ENCODE data around the gene MEX3A.
"Not testable (repeated sequence)": the region's sequence is repeated elsewhere in the genome, so short reads cannot be mapped to it uniquely, and the experiment has no call there.

Gene MEX3A

GRCh38 chr1:156122519-156123355 is 40.5 kb upstream of the MEX3A start:
- H3K4me3 ChIP-seq, result no peak overlapping the region
- in situ Hi-C loops (cut with MboI; ENCODE audit: low sequenced_read_pairs), result no loop called here
- no peaks in the 10 kb centered on the region for H3K9me3 ChIP-seq
- DNase-seq (ENCODE audit: low spot score in 2 of 2), result peak in 1 of 2 experiments; percentile 38
- no peaks in the 10 kb centered on the region for H3K27me3 ChIP-seq (ENCODE audit: low read depth)
- peaks cover 55% of the 10 kb centered on the region for H3K4me1 ChIP-seq
- peaks cover 23% of the 10 kb centered on the region for H3K36me3 ChIP-seq (replicated peaks)

GRCh38 chr1:156122086-156122485 is 39.8 kb upstream of the MEX3A start:
- Histone ChIP-seq H3K4me3 (no peak overlapping the region), H3K9me3 (no peaks in the 10 kb centered on the region), H3K36me3 (replicated peaks) (peaks cover 25% of the 10 kb centered on the region), H3K27me3 (ENCODE audit: low read depth) (no peaks in the 10 kb centered on the region), H3K4me1 (peaks cover 54% of the 10 kb centered on the region)
- DNase-seq (ENCODE audit: low spot score in 2 of 2), result no peak
- in situ Hi-C loops (cut with MboI; ENCODE audit: low sequenced_read_pairs), result no loop called here

- H3K9me3 ChIP-seq, result no peaks in the 10 kb centered on the region
- H3K27me3 ChIP-seq (ENCODE audit: low read depth), result no peaks in the 10 kb centered on the region
- peaks cover 28% of the 10 kb centered on the region for H3K36me3 ChIP-seq (replicated peaks)
- no peak overlapping the region for H3K4me3 ChIP-seq
- peaks cover 53% of the 10 kb centered on the region for H3K4me1 ChIP-seq
- in situ Hi-C loops (cut with MboI; ENCODE audit: low sequenced_read_pairs), result no loop called here
- no peak for DNase-seq (ENCODE audit: low spot score in 2 of 2)
Observed at GRCh38 chr1:156121457-156121856, 39.2 kb upstream of the MEX3A start.

GRCh38 chr1:156121005-156121404 is 38.7 kb upstream of the MEX3A start:
- DNase-seq (ENCODE audit: low spot score in 2 of 2); H3K4me3 ChIP-seq; H3K27me3 ChIP-seq (ENCODE audit: low read depth); in situ Hi-C loops (cut with MboI; ENCODE audit: low sequenced_read_pairs); H3K9me3 ChIP-seq: not testable (repeated sequence)
- H3K4me1 ChIP-seq, result peaks cover 51% of the 10 kb centered on the region
- H3K36me3 ChIP-seq (replicated peaks), result peaks cover 30% of the 10 kb centered on the region

- no peak for DNase-seq (ENCODE audit: low spot score in 2 of 2)
- Histone ChIP-seq H3K9me3 (no peaks in the 10 kb centered on the region), H3K27me3 (ENCODE audit: low read depth) (no peaks in the 10 kb centered on the region), H3K4me3 (no peak overlapping the region), H3K36me3 (replicated peaks) (peaks cover 30% of the 10 kb centered on the region), H3K4me1 (peaks cover 45% of the 10 kb centered on the region)
- in situ Hi-C loops (cut with MboI; ENCODE audit: low sequenced_read_pairs), result no loop called here
Observed at GRCh38 chr1:156120318-156120717, 38.1 kb upstream of the MEX3A start.

GRCh38 chr1:156119503-156120209 is 37.4 kb upstream of the MEX3A start:
- Histone ChIP-seq H3K27me3 (ENCODE audit: low read depth) (no peaks in the 10 kb centered on the region), H3K36me3 (replicated peaks) (peaks cover 34% of the 10 kb centered on the region), H3K4me3 (no peak overlapping the region), H3K4me1 (peaks cover 38% of the 10 kb centered on the region), H3K9me3 (no peaks in the 10 kb centered on the region)
- DNase-seq (ENCODE audit: low spot score in 2 of 2), result no peak
- in situ Hi-C loops (cut with MboI; ENCODE audit: low sequenced_read_pairs), result no loop called here

- Histone ChIP-seq H3K4me1 (peaks cover 31% of the 10 kb centered on the region), H3K4me3 (no peak overlapping the region), H3K27me3 (ENCODE audit: low read depth) (no peaks in the 10 kb centered on the region), H3K9me3 (no peaks in the 10 kb centered on the region), H3K36me3 (replicated peaks) (peaks cover 34% of the 10 kb centered on the region)
- in situ Hi-C loops (cut with MboI; ENCODE audit: low sequenced_read_pairs), result no loop called here
- no peak for DNase-seq (ENCODE audit: low spot score in 2 of 2)
Observed at GRCh38 chr1:156118177-156118868, 36.1 kb upstream of the MEX3A start.

- Histone ChIP-seq H3K36me3 (replicated peaks) (peaks cover 34% of the 10 kb centered on the region), H3K27me3 (ENCODE audit: low read depth) (no peaks in the 10 kb centered on the region), H3K4me1 (peaks cover 24% of the 10 kb centered on the region), H3K4me3 (no peak overlapping the region), H3K9me3 (no peaks in the 10 kb centered on the region)
- in situ Hi-C loops (cut with MboI; ENCODE audit: low sequenced_read_pairs), result no loop called here
- no peak for DNase-seq (ENCODE audit: low spot score in 2 of 2)
Observed at GRCh38 chr1:156117414-156118176, 35.3 kb upstream of the MEX3A start.

GRCh38 chr1:156116731-156117130 is 34.5 kb upstream of the MEX3A start:
- H3K9me3 ChIP-seq; in situ Hi-C loops (cut with MboI; ENCODE audit: low sequenced_read_pairs); DNase-seq (ENCODE audit: low spot score in 2 of 2); H3K27me3 ChIP-seq (ENCODE audit: low read depth): not testable (repeated sequence)
- H3K4me3 ChIP-seq, result peak overlapping the region; percentile 81
- peaks cover 16% of the 10 kb centered on the region for H3K4me1 ChIP-seq
- H3K36me3 ChIP-seq (replicated peaks), result peaks cover 28% of the 10 kb centered on the region

GRCh38 chr1:156115514-156116374 is 33.5 kb upstream of the MEX3A start:
- H3K4me3 ChIP-seq, result peak overlapping the region; percentile 81
- in situ Hi-C loops (cut with MboI; ENCODE audit: low sequenced_read_pairs), result no loop called here
- DNase-seq (ENCODE audit: low spot score in 2 of 2), result peak; percentile 46 to 72
- H3K9me3 ChIP-seq, result no peaks in the 10 kb centered on the region
- peaks cover 24% of the 10 kb centered on the region for H3K36me3 ChIP-seq (replicated peaks)
- peaks cover 15% of the 10 kb centered on the region for H3K4me1 ChIP-seq
- H3K27me3 ChIP-seq (ENCODE audit: low read depth), result no peaks in the 10 kb centered on the region

- H3K9me3 ChIP-seq, result no peaks in the 10 kb centered on the region
- peak in 1 of 2 experiments; percentile 57 for DNase-seq (ENCODE audit: low spot score in 2 of 2)
- no peaks in the 10 kb centered on the region for H3K27me3 ChIP-seq (ENCODE audit: low read depth)
- H3K4me1 ChIP-seq, result peaks cover 15% of the 10 kb centered on the region
- H3K4me3 ChIP-seq, result peak overlapping the region; percentile 81
- in situ Hi-C loops (cut with MboI; ENCODE audit: low sequenced_read_pairs), result no loop called here
- peaks cover 17% of the 10 kb centered on the region for H3K36me3 ChIP-seq (replicated peaks)
Observed at GRCh38 chr1:156114919-156115513, 32.8 kb upstream of the MEX3A start.

- peak within 1 kb of the TSS; percentile 81 for H3K4me3 ChIP-seq
- H3K36me3 ChIP-seq (replicated peaks), result peaks cover 14% of the 10 kb centered on the region
- in situ Hi-C loops (cut with MboI; ENCODE audit: low sequenced_read_pairs), result no loop called here
- no peaks in the 10 kb centered on the region for H3K9me3 ChIP-seq
- H3K27me3 ChIP-seq (ENCODE audit: low read depth), result no peaks in the 10 kb centered on the region
- DNase-seq (ENCODE audit: low spot score in 2 of 2), result peak; percentile 76 to 85
- H3K4me1 ChIP-seq, result peaks cover 15% of the 10 kb centered on the region
Observed at GRCh38 chr1:156114101-156114918, 32.0 kb upstream of the MEX3A start, which contains the start of gene LMNA. LMNA (plus strand) TSS chr1:156114711; CDS start chr1:156114919, 208 bp downstream.
